HG02884 (cell line): ENCODE measurements around the gene CTCFL.
"Not testable (repeated sequence)": the region's sequence is repeated elsewhere in the genome, so short reads cannot be mapped to it uniquely, and the experiment has no call there.

Experiments
- ATAC-seq: cut with Tn5 transposase; IDR thresholded peaks from one replicate; pipeline ENCODE4 v1.9.1; 2021; ENCODE audit warnings: mild to moderate bottlenecking, moderate library complexity; ENCODE audit not compliant: unreplicated experiment

CTCFL gene

GRCh38 chr20:57483287-57484050, 41.5 kb downstream of the CTCFL start:
- no peak for ATAC-seq

GRCh38 chr20:57482796-57483195, 42.1 kb downstream of the CTCFL start:
- no peak for ATAC-seq

GRCh38 chr20:57482148-57482547, 42.8 kb downstream of the CTCFL start:
- no peak for ATAC-seq

- ATAC-seq = no peak
These were observed 43.6 kb downstream of the CTCFL start for GRCh38 chr20:57481281-57481711.

- peak; percentile 47 for ATAC-seq
These were observed 44.3 kb downstream of the CTCFL start for GRCh38 chr20:57480444-57481160.

- ATAC-seq = no peak
These were observed 45.7 kb downstream of the CTCFL start for GRCh38 chr20:57479196-57479595.

GRCh38 chr20:57478176-57478575, 46.8 kb downstream of the CTCFL start:
- no peak for ATAC-seq

- no peak for ATAC-seq
These were observed 48.1 kb downstream of the CTCFL start for GRCh38 chr20:57476641-57477461.

- ATAC-seq = no peak
These were observed 48.8 kb downstream of the CTCFL start for GRCh38 chr20:57476084-57476526.

GRCh38 chr20:57475388-57476083, 49.4 kb downstream of the CTCFL start:
- ATAC-seq = no peak

GRCh38 chr20:57474816-57475215, 50.1 kb downstream of the CTCFL start:
- ATAC-seq = no peak

GRCh38 chr20:57474205-57474604, 50.7 kb downstream of the CTCFL start:
- ATAC-seq = no peak

- peak; percentile 42 for ATAC-seq
These were observed 51.5 kb downstream of the CTCFL start for GRCh38 chr20:57473246-57474048.

GRCh38 chr20:57472474-57472873, 52.5 kb downstream of the CTCFL start:
- not testable (repeated sequence) for ATAC-seq

- ATAC-seq = no peak
These were observed 53.2 kb downstream of the CTCFL start for GRCh38 chr20:57471496-57472372.

- ATAC-seq = no peak
These were observed 54.1 kb downstream of the CTCFL start for GRCh38 chr20:57470666-57471495.

- ATAC-seq = no peak
These were observed 54.8 kb downstream of the CTCFL start for GRCh38 chr20:57470212-57470522.
